GM12878 (cell line): ENCODE measurements around the gene SPATA2. TPM values are rescaled to one million over a fixed set of nuclear protein-coding genes. Genes with fewer than 3 reads are reported as not detected.

Source experiments
- ATF3 ChIP-seq: IDR thresholded peaks from 2 replicates; pipeline ENCODE4 v1.6.1; 2011; ENCODE audit warnings: low read depth, mild to moderate bottlenecking, low read length, moderate library complexity, borderline replicate concordance; ENCODE audit errors: extremely low read depth
- BACH1 ChIP-seq: fragments of 450-650 bp; IDR thresholded peaks from 2 replicates; pipeline ENCODE4 v1.6.1; 2017; ENCODE audit warnings: mild to moderate bottlenecking, borderline replicate concordance
- BCL11A ChIP-seq: IDR thresholded peaks from 2 replicates; pipeline ENCODE4 v1.6.1; 2011; ENCODE audit warnings: low read depth, low read length
- BMI1 ChIP-seq: fragments of 450-650 bp; IDR thresholded peaks from 2 replicates; pipeline ENCODE4 v1.6.1; 2016; ENCODE audit warnings: mild to moderate bottlenecking, moderate library complexity, borderline replicate concordance
- CEBPB ChIP-seq, 2 experiments: fragments of 150-350 bp in 1 of 2; IDR thresholded peaks; 2 replicates each; pipeline ENCODE4 v1.6.1; 2012 to 2014; ENCODE audit warnings: low read depth in 2 of 2, low read length in 2 of 2, borderline replicate concordance in 1 of 2, inconsistent platforms in 1 of 2
- CHD1 ChIP-seq: IDR thresholded peaks from 2 replicates; pipeline ENCODE4 v1.6.1; 2012; ENCODE audit warnings: low read depth, low read length, improper control_type of control experiment
- CHD4 ChIP-seq: fragments of 200-600 bp; sonication (generic); IDR thresholded peaks from 2 replicates; pipeline ENCODE4 v1.6.1; 2016; ENCODE audit warnings: mild to moderate bottlenecking
- ELK1 ChIP-seq: IDR thresholded peaks from 2 replicates; pipeline ENCODE4 v1.6.1; 2012; ENCODE audit warnings: low read depth, low read length, improper control_type of control experiment
- FOXM1 ChIP-seq: IDR thresholded peaks from 2 replicates; pipeline ENCODE4 v1.6.1; 2012; ENCODE audit warnings: low read depth, mild to moderate bottlenecking, inconsistent platforms, low read length, moderate library complexity
- IKZF2 ChIP-seq, 2 experiments: fragments of 450-650 bp; IDR thresholded peaks; 2 replicates each; pipeline ENCODE4 v1.6.1; 2017; ENCODE audit warnings: mild to moderate bottlenecking in 2 of 2, moderate library complexity in 2 of 2
- IRF4 ChIP-seq: IDR thresholded peaks from 2 replicates; pipeline ENCODE4 v1.6.1; 2011; ENCODE audit warnings: low read depth, low read length
- JUND ChIP-seq: IDR thresholded peaks from 2 replicates; pipeline ENCODE4 v1.6.1; 2012; ENCODE audit warnings: low read depth, mild to moderate bottlenecking, low read length, improper control_type of control experiment, moderate library complexity
- MLLT1 ChIP-seq: fragments of 450-650 bp; IDR thresholded peaks from 2 replicates; pipeline ENCODE4 v1.6.1; 2016; ENCODE audit warnings: mild to moderate bottlenecking
- MXI1 ChIP-seq: fragments of 150-350 bp; IDR thresholded peaks from 2 replicates; pipeline ENCODE4 v1.6.1; 2011; ENCODE audit warnings: low read depth, mild to moderate bottlenecking, inconsistent platforms, low read length, improper control_type of control experiment
- MYC ChIP-seq: IDR thresholded peaks from 2 replicates; pipeline ENCODE4 v1.6.1; 2011; ENCODE audit warnings: mild to moderate bottlenecking, low read length, moderate library complexity, inconsistent platforms; ENCODE audit not compliant: insufficient read depth, insufficient replicate concordance, insufficient read length, severe bottlenecking
- NFYB ChIP-seq: IDR thresholded peaks from 2 replicates; pipeline ENCODE4 v1.6.1; 2011; ENCODE audit warnings: low read depth, mild to moderate bottlenecking, low read length, improper control_type of control experiment, moderate library complexity; ENCODE audit not compliant: insufficient read depth
- RUNX3 ChIP-seq: IDR thresholded peaks from 2 replicates; pipeline ENCODE4 v1.6.1; 2012; ENCODE audit warnings: low read length, inconsistent platforms
- SPI1 ChIP-seq: IDR thresholded peaks from 2 replicates; pipeline ENCODE4 v1.6.1; 2011; ENCODE audit warnings: low read depth, mild to moderate bottlenecking, low read length, moderate library complexity, borderline replicate concordance; ENCODE audit not compliant: insufficient read depth
- TARDBP ChIP-seq: IDR thresholded peaks from 2 replicates; pipeline ENCODE4 v1.6.1; 2016; ENCODE audit warnings: borderline replicate concordance
- ZBTB40 ChIP-seq: fragments of 450-650 bp; IDR thresholded peaks from 2 replicates; pipeline ENCODE4 v1.6.1; 2016; ENCODE audit warnings: mild to moderate bottlenecking, moderate library complexity, borderline replicate concordance
- ZNF207 ChIP-seq: fragments of 450-650 bp; IDR thresholded peaks from 2 replicates; pipeline ENCODE4 v1.6.1; 2014; ENCODE audit warnings: antibody characterized with exemption, mild to moderate bottlenecking, borderline replicate concordance
- ZNF24 ChIP-seq: fragments of 450-650 bp; IDR thresholded peaks from 2 replicates; pipeline ENCODE4 v1.6.1; 2017; ENCODE audit warnings: antibody characterized with exemption, mild to moderate bottlenecking
- ZNF274 ChIP-seq: IDR thresholded peaks from one replicate; pipeline ENCODE4 v1.8.0; 2011; ENCODE audit not compliant: insufficient read length, insufficient read depth
- ZNF384 ChIP-seq: IDR thresholded peaks from 2 replicates; pipeline ENCODE4 v1.6.1; 2012; ENCODE audit warnings: low read depth, mild to moderate bottlenecking, low read length, improper control_type of control experiment, borderline replicate concordance
- polyA plus RNA-seq, 11 experiments: library from polyadenylated mRNA; depleted of rRNA in 4 of 11; unstranded in 6 of 11; stranded (reverse) in 5 of 11; fragments of >200 nt; fragmentation: Nextera tagmentation in 4 of 11; fragmentation: Illumina TruSeq in 1 of 11; extraction: Ambion mirVana in 4 of 11; extraction: Trizol in 1 of 11; gene quantifications; 1 replicate in 1 of 11; 2 replicates in 10 of 11; pipeline versions ENCODE4 v1.2.1 to v1.2.3, GENCODE V29; 2011 to 2016; ENCODE audit warnings: inconsistent platforms in 2 of 11, missing spikeins in 2 of 11, low read depth in 1 of 11
- total RNA-seq, 4 experiments: library from RNA; depleted of rRNA in 3 of 4; stranded (reverse); fragments of >200 nt in 3 of 4; fragmentation: Illumina TruSeq in 1 of 4; extraction: Trizol in 1 of 4; gene quantifications; 2 replicates each; pipeline versions ENCODE4 v1.2.1 to v1.2.3, GENCODE V29; 2013 to 2021

Gene SPATA2
- total and polyA plus RNA-seq, 10 of the 15 experiments (the other 5 are each of a cell fraction or from before 2014, with no cell fraction given), result 0.93 to 11.7 (median 5.6) TPM

GRCh38 chr20:49915380-49916145 is at the start of gene SPATA2 (continued):
- peak; percentile 27; the same call in 1 of the 2 replicates for TF ChIP-seq ELK1
- TF ChIP-seq ATF3, result no peak
- no peak for TF ChIP-seq MLLT1
- no peak for TF ChIP-seq JUND
- 0 out of 2 replicates have a peak, but pooled peaks have one; percentile 61 for TF ChIP-seq BACH1
- TF ChIP-seq FOXM1, result no peak
- no peak for TF ChIP-seq TARDBP
- no peak for TF ChIP-seq MXI1
- peak; percentile 100 for TF ChIP-seq BMI1
- no peak for TF ChIP-seq RUNX3
- TF ChIP-seq NFYB, result no peak
- TF ChIP-seq BCL11A, result 0 out of 2 replicates have a peak, but pooled peaks have one; percentile 6
- no peak for TF ChIP-seq MYC
- TF ChIP-seq ZNF207, result no peak
- TF ChIP-seq CHD1, result no peak
- no peak for TF ChIP-seq CHD4
- TF ChIP-seq ZNF384, result no peak
- peak; percentile 99 for TF ChIP-seq ZBTB40
- TF ChIP-seq ZNF24, result no peak
- TF ChIP-seq ZNF274, result no peak
- no peak for TF ChIP-seq IRF4
- no peak for TF ChIP-seq SPI1
- TF ChIP-seq IKZF2 (IDR thresholded peaks at IDR 0.05), result no peak
- no peak for TF ChIP-seq CEBPB (IDR thresholded peaks at IDR 0.05; ENCODE audit: borderline replicate concordance in 1 of 2, low read depth in 2 of 2, low read length in 2 of 2)
